Measurements from ENCODE around the gene IFT20. TPM values are rescaled to one million over a fixed set of nuclear protein-coding genes. Genes with fewer than 3 reads are reported as not detected.

The IFT20 gene
- total RNA-seq, 1 donor from 2014 or later: 33.3 TPM

DNA sequence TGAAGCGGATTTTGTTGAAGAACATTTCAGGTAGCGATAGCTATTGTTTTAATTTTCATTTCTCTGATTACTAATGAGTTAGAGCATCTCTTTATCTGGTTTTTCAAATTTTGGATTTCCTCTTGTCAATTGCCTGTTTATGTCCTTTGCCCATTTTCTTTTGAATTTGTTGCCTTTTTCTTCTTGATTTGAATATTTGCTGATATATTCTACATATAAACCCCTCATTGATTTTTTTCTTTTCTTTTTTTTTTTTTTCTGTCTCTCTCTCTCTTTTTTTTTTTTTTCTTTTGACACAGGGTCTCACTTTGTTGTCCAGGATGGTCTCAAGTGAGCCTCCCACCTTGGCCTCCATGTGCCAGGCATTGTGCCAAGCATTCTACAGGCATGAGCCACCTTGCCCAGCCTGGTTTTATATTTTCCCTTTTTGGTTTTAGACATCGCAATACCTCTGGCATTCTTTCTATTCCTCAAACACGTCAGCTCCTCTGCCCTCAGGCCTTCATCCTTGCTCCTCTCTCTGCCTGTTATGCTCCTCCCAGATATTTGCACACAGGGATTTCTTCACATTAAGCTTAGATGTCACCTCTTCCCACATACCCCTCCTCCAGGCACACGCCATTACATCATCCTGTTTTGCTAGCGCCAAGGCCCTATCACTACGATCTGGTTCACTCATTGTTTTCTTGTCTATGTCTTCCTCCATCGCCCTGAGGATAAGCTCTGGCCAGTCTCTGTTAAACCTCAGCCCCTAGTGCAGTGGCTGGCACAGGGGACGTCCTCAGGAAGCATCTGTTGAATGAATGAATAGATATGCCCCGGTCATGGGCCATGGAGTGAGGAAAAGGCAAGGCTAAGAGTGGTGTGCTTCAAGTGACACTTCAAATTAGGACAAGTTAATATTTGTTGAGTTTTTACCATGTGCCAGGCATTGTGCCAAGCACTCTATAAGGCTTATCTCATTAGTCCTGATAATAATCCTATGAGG is 44.8 kb upstream of the IFT20 start:
- Histone ChIP-seq H3K27ac (no peak overlapping the region), H3K27me3 (no peaks in the 10 kb centered on the region), H3K4me1 (peaks cover 15% of the 10 kb centered on the region), H3K4me3 (no peak overlapping the region), H3K36me3 (no peaks in the 10 kb centered on the region), H3K9me3 (no peaks in the 10 kb centered on the region)
- DNase-seq: peak; percentile 64
- peak; percentile 45 for ATAC-seq
- intact Hi-C loops (cut with DNase I): loop anchor here (10.0 kb wide), 1 partner anchor 55 kb away; no protein-coding TSS in a partner anchor
- TF ChIP-seq CTCF (IDR thresholded peaks at IDR 0.05): no peak

GRCh38 chr17:28372945-28373274 is 37.6 kb upstream of the IFT20 start:
- Histone ChIP-seq H3K36me3 (no peaks in the 10 kb centered on the region), H3K4me3 (peak overlapping the region; percentile 58), H3K27me3 (no peaks in the 10 kb centered on the region), H3K9me3 (no peaks in the 10 kb centered on the region), H3K27ac (no peak overlapping the region), H3K4me1 (peaks cover 28% of the 10 kb centered on the region)
- ATAC-seq (no peak), DNase-seq (peak; percentile 23)
- intact Hi-C loops (cut with DNase I): loop anchor here (10.0 kb wide), 1 partner anchor 62 kb away; no protein-coding TSS in a partner anchor
- no peak for TF ChIP-seq CTCF (IDR thresholded peaks at IDR 0.05)

GRCh38 chr17:28372203-28372944 is 37.1 kb upstream of the IFT20 start:
- peak; percentile 65 for DNase-seq
- ATAC-seq: peak; percentile 3

GRCh38 chr17:28371245-28372202 is 36.3 kb upstream of the IFT20 start, which contains the start of gene SARM1:
SARM1 (plus strand) TSS chr17:28371694; CDS start chr17:28372033, 339 bp downstream.
- Histone ChIP-seq H3K9me3 (no peaks in the 10 kb centered on the region), H3K36me3 (no peaks in the 10 kb centered on the region), H3K27ac (peak within 1 kb of the TSS; percentile 51), H3K4me3 (peak within 1 kb of the TSS; percentile 58), H3K27me3 (no peaks in the 10 kb centered on the region), H3K4me1 (peaks cover 28% of the 10 kb centered on the region)
- peak; percentile 82 for ATAC-seq
- peak; percentile 87 for DNase-seq
- TF ChIP-seq CTCF (IDR thresholded peaks at IDR 0.05): no peak
- intact Hi-C loops (cut with DNase I): loop anchor here (10.0 kb wide), 1 partner anchor 63 kb away; no protein-coding TSS in a partner anchor

More at GRCh38 chr17:28372203-28372944, 37.1 kb upstream of the IFT20 start:
- Histone ChIP-seq H3K4me3 (peak overlapping the region; percentile 58), H3K4me1 (peaks cover 28% of the 10 kb centered on the region), H3K36me3 (no peaks in the 10 kb centered on the region), H3K9me3 (no peaks in the 10 kb centered on the region), H3K27me3 (no peaks in the 10 kb centered on the region), H3K27ac (peak overlapping the region; percentile 51)
- intact Hi-C loops (cut with DNase I): loop anchor here (10.0 kb wide), 1 partner anchor 62 kb away; no protein-coding TSS in a partner anchor
- no peak for TF ChIP-seq CTCF (IDR thresholded peaks at IDR 0.05)

DNA sequence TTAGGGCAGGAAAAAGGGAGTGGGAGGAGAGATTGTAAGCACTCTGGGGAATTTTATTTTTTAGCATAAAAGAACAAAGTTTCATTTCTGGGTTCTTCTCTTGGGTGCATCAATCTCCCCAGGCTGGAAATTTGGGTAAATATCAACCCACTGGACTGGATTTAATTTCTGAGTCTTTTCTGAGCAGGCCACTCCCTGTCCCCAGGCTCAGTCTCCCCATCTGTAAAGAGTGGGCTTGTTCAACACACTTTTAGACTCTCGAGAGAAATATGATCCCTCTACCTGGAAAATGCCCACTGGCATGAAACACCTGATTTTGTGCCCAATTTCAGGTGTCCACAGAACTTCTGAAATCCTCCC is 35.5 kb upstream of the IFT20 start:
- Histone ChIP-seq H3K27ac (peak overlapping the region; percentile 42), H3K36me3 (no peaks in the 10 kb centered on the region), H3K27me3 (no peaks in the 10 kb centered on the region), H3K9me3 (no peaks in the 10 kb centered on the region), H3K4me1 (peaks cover 28% of the 10 kb centered on the region), H3K4me3 (peak overlapping the region; percentile 58)
- no peak for TF ChIP-seq CTCF (IDR thresholded peaks at IDR 0.05)
- intact Hi-C loops (cut with DNase I): loop anchor here (10.0 kb wide), 1 partner anchor 64 kb away; no protein-coding TSS in a partner anchor
- no peak for ATAC-seq
- no peak for DNase-seq
